GM12892 (cell line): ENCODE results near the gene GLCE.

Experiments used
- DNase-seq: peaks from one replicate; pipeline ENCODE4 v3.0.0; 2011; ENCODE audit not compliant: insufficient read length
- FAIRE-seq: peaks from 2 replicates; lab custom pipeline; 2011; peaks lifted over from hg19 to GRCh38; lab: Jason Lieb, UNC
- POLR2A ChIP-seq: IDR thresholded peaks from 2 replicates; pipeline ENCODE4 v1.6.1; 2011; ENCODE audit warnings: low read depth, low read length, control low read depth
- POLR2AphosphoS5 ChIP-seq: IDR thresholded peaks from 2 replicates; pipeline ENCODE4 v1.6.1; 2011; ENCODE audit warnings: low read depth, low read length, control low read depth
- TAF1 ChIP-seq: IDR thresholded peaks from 2 replicates; pipeline ENCODE4 v1.6.1; 2011; ENCODE audit warnings: low read depth, mild to moderate bottlenecking, control low read depth, low read length, borderline replicate concordance

GLCE gene

GRCh38 chr15:69194025-69194827 lies 33.8 kb downstream of the GLCE start:
- FAIRE-seq (no peak), DNase-seq (no peak)
- TF ChIP-seq TAF1 (no peak), POLR2A (no peak), POLR2AphosphoS5 (no peak)

GRCh38 chr15:69194854-69195253 lies 34.4 kb downstream of the GLCE start:
- no peak for TF ChIP-seq POLR2A
- no peak for TF ChIP-seq TAF1
- no peak for TF ChIP-seq POLR2AphosphoS5
- no peak for FAIRE-seq
- no peak for DNase-seq

- no peak for FAIRE-seq
Measured at GRCh38 chr15:69200832-69201745, 40.7 kb downstream of the GLCE start.

GRCh38 chr15:69206079-69206478 lies 45.6 kb downstream of the GLCE start:
- no peak for DNase-seq
- FAIRE-seq: no peak
- no peak for TF ChIP-seq POLR2AphosphoS5
- no peak for TF ChIP-seq POLR2A
- no peak for TF ChIP-seq TAF1

More at GRCh38 chr15:69200832-69201745, 40.7 kb downstream of the GLCE start:
- no peak for DNase-seq
- TF ChIP-seq TAF1 (no peak), POLR2A (no peak), POLR2AphosphoS5 (no peak)

- TF ChIP-seq POLR2A (no peak), POLR2AphosphoS5 (no peak), TAF1 (no peak)
- FAIRE-seq (no peak), DNase-seq (no peak)
Measured at GRCh38 chr15:69209661-69210060, 49.2 kb downstream of the GLCE start.

- no peak for TF ChIP-seq POLR2AphosphoS5
- no peak for TF ChIP-seq TAF1
- TF ChIP-seq POLR2A: no peak
- DNase-seq (no peak), FAIRE-seq (no peak)
Measured at GRCh38 chr15:69210574-69210973, 50.1 kb downstream of the GLCE start.

- no peak for DNase-seq
- no peak for FAIRE-seq
- no peak for TF ChIP-seq TAF1
- TF ChIP-seq POLR2A: no peak
- no peak for TF ChIP-seq POLR2AphosphoS5
Measured at GRCh38 chr15:69213786-69214185, 53.4 kb downstream of the GLCE start.

GRCh38 chr15:69215314-69216035 lies 55.0 kb downstream of the GLCE start:
- FAIRE-seq (no peak), DNase-seq (no peak)
- no peak for TF ChIP-seq POLR2AphosphoS5
- TF ChIP-seq POLR2A: no peak
- TF ChIP-seq TAF1: no peak

- DNase-seq (no peak), FAIRE-seq (no peak)
- no peak for TF ChIP-seq POLR2AphosphoS5
- no peak for TF ChIP-seq POLR2A
- TF ChIP-seq TAF1: no peak
Measured at GRCh38 chr15:69217381-69217780, 56.9 kb downstream of the GLCE start.

GRCh38 chr15:69219690-69220089 lies 59.3 kb downstream of the GLCE start:
- FAIRE-seq (no peak), DNase-seq (no peak)
- no peak for TF ChIP-seq POLR2AphosphoS5
- TF ChIP-seq TAF1: no peak
- TF ChIP-seq POLR2A: no peak
